Psoas muscle (tissue), 8 donors: ENCODE data around the gene PTX4. TPM values are rescaled to one million over a fixed set of nuclear protein-coding genes. Genes with fewer than 3 reads are reported as not detected.

Experiments used
- ATAC-seq, 4 donors: fragments of 200-7000 bp; cut with Tn5 transposase; one replicate each; pipeline ENCODE4 v1.9.1; 2020; ENCODE audit warnings: moderate library complexity in 3 of 4, mild to moderate bottlenecking in 2 of 4
- DNase-seq, 2 donors: peaks; one replicate each; pipeline ENCODE4 v3.0.0-alpha.2; 2020
- H3K27ac ChIP-seq: fragments of 200-600 bp; one replicate; pipeline ENCODE4 v1.8.0; 2022
- H3K27me3 ChIP-seq, 3 donors: fragments of 200-600 bp in 1 of 3; one replicate each; pipeline versions ENCODE4 v1.6.1 to v1.8.0; 2013 to 2022; ENCODE audit warnings: low read length in 2 of 3, mild to moderate bottlenecking in 2 of 3, moderate library complexity in 1 of 3; ENCODE audit not compliant: insufficient read depth in 3 of 3
- H3K36me3 ChIP-seq, 2 donors: fragments of 200-600 bp in 1 of 2; one replicate each; pipeline versions ENCODE4 v1.6.1 to v1.8.0; 2013 to 2022; ENCODE audit warnings: low read depth in 1 of 2, mild to moderate bottlenecking in 1 of 2, moderate library complexity in 1 of 2; ENCODE audit not compliant: insufficient read depth in 1 of 2
- H3K4me1 ChIP-seq: fragments of 200-600 bp; one replicate; pipeline ENCODE4 v1.8.0; 2022
- H3K4me3 ChIP-seq: fragments of 200-600 bp; one replicate; pipeline ENCODE4 v1.8.0; 2022; ENCODE audit warnings: mild to moderate bottlenecking
- H3K9me3 ChIP-seq: fragments of 200-600 bp; one replicate; pipeline ENCODE4 v1.8.0; 2022
- WGBS, 3 donors: extraction: QIAGEN DNeasy Blood & Tissue Kit; methylation state at CpG; one replicate each; pipeline versions ENCODE4 v1.1.6 to v1.1.7; 2013; 5-methylcytosine and 5-hydroxymethylcytosine counted together
- intact Hi-C, 2 donors: fragments of 100-400 bp; cut with DNase I; formaldehyde crosslinking; loops; one replicate each; pipeline versions ENCODE4 v1.11.0 to v1.14.2; 2022
- polyA plus RNA-seq, 3 donors: library from polyadenylated mRNA; stranded (reverse); fragments of 200-250 nt; gene quantifications; one replicate each; pipeline ENCODE4 v1.2.3, GENCODE V29; 2013
- total RNA-seq, 4 donors: library from RNA; stranded (reverse); fragmentation: NEBNext Ultra II Directional in 2 of 4; extraction: Animal tissue kit (Norgen Biotek cat#: 25700) in 2 of 4; gene quantifications; one replicate each; pipeline versions ENCODE4 v1.2.1 to v1.2.4, GENCODE V29; 2021 to 2023
- TF ChIP-seq, protein P1 (sequence below): fragments of 200-600 bp; IDR thresholded peaks from one replicate; pipeline ENCODE4 v1.8.0; 2022; ENCODE audit warnings: antibody characterized with exemption
- donor health status: healthy with polysubstance abuse.
- donor health status: DM: no; HTN: no; CAD: no; lungs with moderate emphysema.
- donor health status: Bipolar disorder and iron deficiency.
- donor health status: healthy.
- donor health status: DM: yes; HTN: yes; CAD: no.
- donor health status: DM: no; HTN: no; CAD: no.
- donor health status: DM: no; HTN: no; CAD: no.
- donor health status: DM: yes; HTN: yes; CAD: no.

Gene PTX4
- total and polyA plus RNA-seq, 7 donors: 0.04 to 0.26 (median 0.23) TPM; not detected in 4

DNA sequence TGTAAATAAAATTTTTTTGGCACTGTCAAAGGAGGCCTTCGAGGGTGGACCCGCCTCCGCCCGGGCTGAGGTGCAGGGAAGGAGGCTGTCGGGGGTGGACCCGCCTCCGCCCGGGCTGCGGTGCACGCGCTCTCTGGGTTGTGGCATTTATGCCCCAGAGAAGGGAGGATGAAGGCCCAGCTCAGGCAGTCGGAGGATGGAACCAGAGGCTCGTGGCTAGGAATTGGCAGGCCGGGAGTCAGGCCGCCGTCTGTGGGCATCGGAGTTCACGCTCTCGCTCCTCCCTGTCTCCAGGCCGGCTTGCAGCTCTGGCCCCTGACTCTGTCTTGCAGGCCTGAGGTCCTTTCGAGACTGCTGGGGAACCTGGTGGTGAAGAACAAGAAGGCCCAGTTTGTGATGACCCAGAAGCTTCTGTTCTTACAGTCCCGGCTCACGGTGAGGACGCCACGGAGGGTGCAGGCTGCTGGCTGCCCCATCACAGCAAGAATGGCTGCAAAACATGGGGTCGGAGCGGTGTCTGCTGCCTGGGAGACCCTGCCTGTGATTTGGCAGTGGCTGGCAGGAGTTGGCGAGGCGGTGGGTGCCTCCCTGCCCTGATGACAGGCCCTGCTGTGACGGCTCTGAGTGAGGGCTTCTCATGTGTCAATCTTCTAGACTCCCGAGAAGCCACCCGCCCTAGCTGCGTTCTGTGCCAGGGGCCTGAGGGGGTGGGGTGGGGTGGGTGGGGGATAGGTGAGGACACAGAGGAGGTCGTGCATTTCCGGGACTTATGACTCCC is 10.3 kb upstream of the PTX4 start:
- H3K9me3 ChIP-seq: no peaks in the 10 kb centered on the region
- intact Hi-C loops: loop anchor here in 1 of 2 donors (5.0 kb wide), 1 partner anchor 63 kb away; no protein-coding TSS in a partner anchor
- DNase-seq (peak in 1 of 2 donors; percentile 46), ATAC-seq (no peak)
- H3K4me3 ChIP-seq: no peak overlapping the region
- H3K27me3 ChIP-seq: no peaks in the 10 kb centered on the region
- no peak overlapping the region for H3K27ac ChIP-seq
- 90 to 94% (median 91%) methylated on average over 34 to 35 of the region's 35 CpGs for WGBS, 3 donors
- TF ChIP-seq, protein P1, sequence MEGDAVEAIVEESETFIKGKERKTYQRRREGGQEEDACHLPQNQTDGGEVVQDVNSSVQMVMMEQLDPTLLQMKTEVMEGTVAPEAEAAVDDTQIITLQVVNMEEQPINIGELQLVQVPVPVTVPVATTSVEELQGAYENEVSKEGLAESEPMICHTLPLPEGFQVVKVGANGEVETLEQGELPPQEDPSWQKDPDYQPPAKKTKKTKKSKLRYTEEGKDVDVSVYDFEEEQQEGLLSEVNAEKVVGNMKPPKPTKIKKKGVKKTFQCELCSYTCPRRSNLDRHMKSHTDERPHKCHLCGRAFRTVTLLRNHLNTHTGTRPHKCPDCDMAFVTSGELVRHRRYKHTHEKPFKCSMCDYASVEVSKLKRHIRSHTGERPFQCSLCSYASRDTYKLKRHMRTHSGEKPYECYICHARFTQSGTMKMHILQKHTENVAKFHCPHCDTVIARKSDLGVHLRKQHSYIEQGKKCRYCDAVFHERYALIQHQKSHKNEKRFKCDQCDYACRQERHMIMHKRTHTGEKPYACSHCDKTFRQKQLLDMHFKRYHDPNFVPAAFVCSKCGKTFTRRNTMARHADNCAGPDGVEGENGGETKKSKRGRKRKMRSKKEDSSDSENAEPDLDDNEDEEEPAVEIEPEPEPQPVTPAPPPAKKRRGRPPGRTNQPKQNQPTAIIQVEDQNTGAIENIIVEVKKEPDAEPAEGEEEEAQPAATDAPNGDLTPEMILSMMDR: no peak
- peaks cover 7 to 97% of the 10 kb centered on the region in 2 donors for H3K36me3 ChIP-seq
- H3K4me1 ChIP-seq: peaks cover 10% of the 10 kb centered on the region

DNA sequence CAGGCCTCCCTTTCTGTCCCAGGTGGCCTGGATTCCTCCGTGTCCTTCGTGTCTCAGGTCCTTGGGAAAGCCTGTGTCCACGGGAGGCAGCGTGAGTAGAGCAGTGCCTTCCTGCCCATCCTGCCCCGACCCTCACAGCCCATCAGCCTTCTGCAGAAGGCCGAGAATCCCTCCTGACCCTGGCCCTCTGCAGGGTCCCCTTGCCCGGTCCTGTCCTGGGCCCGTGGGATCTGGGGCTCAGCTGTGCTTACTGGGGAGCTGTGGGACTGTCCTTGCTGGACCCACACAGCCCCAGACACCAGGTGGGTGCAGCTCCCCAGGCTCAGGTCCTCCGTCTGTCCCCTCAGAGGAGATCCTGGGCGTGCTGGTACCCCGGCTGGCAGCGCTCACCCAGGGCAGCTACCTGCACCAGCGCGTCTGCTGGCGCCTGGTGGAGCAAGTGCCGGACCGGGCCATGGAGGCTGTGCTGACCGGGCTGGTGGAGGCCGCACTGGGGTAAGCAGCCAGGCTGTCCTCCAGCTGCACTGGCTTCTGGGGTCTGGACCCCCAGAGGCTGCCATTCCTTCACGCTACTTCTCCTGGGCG is 8.4 kb upstream of the PTX4 start:
- DNase-seq (no peak), ATAC-seq (no peak)
- 92 to 94% (median 93%) methylated on average over 21 of the region's 21 CpGs for WGBS, 3 donors
- Histone ChIP-seq H3K9me3 (no peaks in the 10 kb centered on the region), H3K36me3 (peaks cover 3 to 77% of the 10 kb centered on the region in 2 donors), H3K4me1 (peaks cover 16% of the 10 kb centered on the region), H3K27ac (no peak overlapping the region), H3K27me3 (no peaks in the 10 kb centered on the region), H3K4me3 (no peak overlapping the region)
- TF ChIP-seq, protein P1: no peak
- intact Hi-C loops: loop anchor here in 1 of 2 donors (5.0 kb wide), 1 partner anchor 65 kb away; no protein-coding TSS in a partner anchor

DNA sequence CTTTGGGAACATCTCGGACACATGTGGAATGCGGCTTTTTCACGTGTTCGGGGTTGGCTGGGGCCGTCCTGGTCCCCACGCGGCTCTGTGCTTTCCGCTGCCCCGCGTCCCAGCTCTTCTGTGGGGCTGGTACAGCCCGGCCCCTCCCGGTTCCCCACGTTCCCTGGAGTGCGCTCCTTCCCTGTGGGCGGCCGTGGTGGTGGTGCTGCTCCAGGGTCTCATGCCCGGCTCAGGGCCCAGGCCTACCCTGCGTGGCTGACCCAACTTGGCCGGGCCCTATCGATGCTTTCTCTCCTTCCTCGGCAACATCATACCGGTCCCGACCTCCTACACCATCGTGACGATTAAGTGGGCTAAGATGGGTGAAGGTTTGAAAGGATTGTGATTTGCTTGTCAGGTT is 7.7 kb upstream of the PTX4 start:
- Histone ChIP-seq H3K27me3 (no peaks in the 10 kb centered on the region), H3K36me3 (peaks cover 0 to 70% of the 10 kb centered on the region in 2 donors), H3K4me3 (no peak overlapping the region), H3K27ac (no peak overlapping the region), H3K4me1 (peaks cover 17% of the 10 kb centered on the region), H3K9me3 (no peaks in the 10 kb centered on the region)
- intact Hi-C loops: loop anchor here in 1 of 2 donors (5.0 kb wide), 1 partner anchor 66 kb away; no protein-coding TSS in a partner anchor
- WGBS, 3 donors: 90 to 95% (median 93%) methylated on average over 25 of the region's 25 CpGs
- no peak for DNase-seq
- TF ChIP-seq, protein P1: no peak
- no peak for ATAC-seq

DNA sequence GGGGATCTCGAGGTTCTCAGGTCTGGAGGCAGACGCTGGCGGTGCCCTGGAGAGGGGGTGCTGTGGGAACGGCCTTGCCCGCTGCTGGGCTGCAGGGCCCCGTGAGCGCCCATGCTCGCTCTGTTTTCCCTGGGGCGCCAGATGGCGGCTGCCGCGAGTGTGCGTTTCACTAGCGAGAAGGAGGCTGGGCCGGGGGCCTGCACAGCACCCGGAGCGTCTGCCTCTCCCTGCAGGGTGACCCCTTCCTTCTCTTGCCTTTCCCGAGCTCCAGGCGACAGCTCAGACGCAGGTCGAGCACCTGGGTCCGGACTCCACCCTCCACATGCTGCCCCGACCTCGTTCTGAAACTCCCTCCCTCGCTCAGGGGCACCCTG is 7.1 kb upstream of the PTX4 start:
- 90 to 95% (median 92%) methylated on average over 20 to 25 of the region's 25 CpGs for WGBS, 3 donors
- peaks cover 0 to 65% of the 10 kb centered on the region in 2 donors for H3K36me3 ChIP-seq
- H3K27me3 ChIP-seq: no peaks in the 10 kb centered on the region
- TF ChIP-seq, protein P1: no peak
- ATAC-seq (no peak), DNase-seq (peak in 1 of 2 donors; percentile 54)
- H3K4me1 ChIP-seq: peaks cover 17% of the 10 kb centered on the region
- H3K9me3 ChIP-seq: no peaks in the 10 kb centered on the region
- H3K27ac ChIP-seq: no peak overlapping the region
- H3K4me3 ChIP-seq: no peak overlapping the region
- intact Hi-C loops: loop anchor here in 1 of 2 donors (5.0 kb wide), 1 partner anchor 66 kb away; no protein-coding TSS in a partner anchor
